Activated T-helper 1 cell treated with anti-CD3 and anti-CD28 coated beads, Interleukin-12 subunit alpha, Interleukin-12 subunit beta, Interleukin-2, Interleukin-4 antibody, amounts not matched to agents 30 ng/mL and 10 ng/mL and 1 ng/mL, durations not matched to agents 14 hours and 24 hours and 36 hours (primary cell): ENCODE measurements around the gene PIMREG. TPM values are rescaled to one million over a fixed set of nuclear protein-coding genes. Genes with fewer than 3 reads are reported as not detected.

ENCODE experiments used
- DNase-seq: peaks from one replicate; pipeline ENCODE4 v3.0.0; 2021; ENCODE audit warnings: low spot score
- H3K27ac Mint-ChIP-seq: one replicate; pipeline ENCODE4 v1.8.0; 2021; ENCODE audit warnings: mild to moderate bottlenecking, mixed read lengths
- H3K27me3 Mint-ChIP-seq: one replicate; pipeline ENCODE4 v1.8.0; 2022; ENCODE audit warnings: mild to moderate bottlenecking, moderate library complexity, mixed read lengths; ENCODE audit not compliant: insufficient read depth
- H3K36me3 Mint-ChIP-seq: one replicate; pipeline ENCODE4 v1.8.0; 2021; ENCODE audit warnings: low read depth, mixed read lengths
- H3K4me1 Mint-ChIP-seq: one replicate; pipeline ENCODE4 v1.8.0; 2021; ENCODE audit warnings: low read depth, mixed read lengths
- H3K4me3 Mint-ChIP-seq: one replicate; pipeline ENCODE4 v1.8.0; 2021; ENCODE audit warnings: mild to moderate bottlenecking, moderate library complexity, mixed read lengths
- H3K9me3 Mint-ChIP-seq: one replicate; pipeline ENCODE4 v1.8.0; 2021; ENCODE audit warnings: mixed read lengths
- intact Hi-C: fragments of 100-400 bp; cut with micrococcal nuclease; formaldehyde crosslinking; loops from one replicate; pipeline ENCODE4 v1.15.1; 2024
- total RNA-seq: library from RNA; stranded (reverse); gene quantifications from 2 replicates; pipeline ENCODE4 v1.2.3, GENCODE V29; 2022

Gene PIMREG
- total RNA-seq, 1 donor from 2014 or later: 6.8 TPM

GRCh38 chr17:6470751-6471521 lies 26.7 kb downstream of the PIMREG start:
- Mint-ChIP-seq H3K4me1 (no peaks in the 10 kb centered on the region), H3K36me3 (no peaks in the 10 kb centered on the region), H3K4me3 (no peak overlapping the region), H3K27ac (no peak overlapping the region), H3K9me3 (no peaks in the 10 kb centered on the region), H3K27me3 (peaks cover 2% of the 10 kb centered on the region)
- DNase-seq: no peak
- intact Hi-C loops: loop anchor here (5.0 kb wide), 1 partner anchor 286 kb away; the partner anchor contains the start of gene XAF1

GRCh38 chr17:6471531-6472465 lies 27.5 kb downstream of the PIMREG start:
- H3K9me3 Mint-ChIP-seq: no peaks in the 10 kb centered on the region
- intact Hi-C loops: loop anchor here (2.0 to 5.0 kb wide), 2 partner anchors 169 to 286 kb away; partner anchors contain the start of genes KIAA0753, TXNDC17 and XAF1
- H3K27ac Mint-ChIP-seq: no peak overlapping the region
- DNase-seq: no peak
- no peaks in the 10 kb centered on the region for H3K36me3 Mint-ChIP-seq
- H3K27me3 Mint-ChIP-seq: no peaks in the 10 kb centered on the region
- H3K4me3 Mint-ChIP-seq: no peak overlapping the region
- H3K4me1 Mint-ChIP-seq: no peaks in the 10 kb centered on the region

- Mint-ChIP-seq H3K4me1 (no peaks in the 10 kb centered on the region), H3K27me3 (no peaks in the 10 kb centered on the region), H3K27ac (no peak overlapping the region), H3K9me3 (no peaks in the 10 kb centered on the region), H3K4me3 (no peak overlapping the region), H3K36me3 (no peaks in the 10 kb centered on the region)
- DNase-seq: no peak
- intact Hi-C loops: loop anchor here (2.0 to 5.0 kb wide), 2 partner anchors 168 to 285 kb away; partner anchors contain the start of genes KIAA0753, TXNDC17 and XAF1
Measured at GRCh38 chr17:6472517-6472916, 28.3 kb downstream of the PIMREG start.

GRCh38 chr17:6473128-6473767 lies 29.0 kb downstream of the PIMREG start:
- peak; percentile 57 for DNase-seq
- H3K27me3 Mint-ChIP-seq: no peaks in the 10 kb centered on the region
- no peak overlapping the region for H3K4me3 Mint-ChIP-seq
- no peaks in the 10 kb centered on the region for H3K4me1 Mint-ChIP-seq
- no peaks in the 10 kb centered on the region for H3K36me3 Mint-ChIP-seq
- intact Hi-C loops: loop anchor here (1.0 to 5.0 kb wide), 4 partner anchors 102 to 284 kb away; partner anchors contain the start of genes C17orf100, KIAA0753, MED31 and TXNDC17
- H3K9me3 Mint-ChIP-seq: no peaks in the 10 kb centered on the region
- no peak overlapping the region for H3K27ac Mint-ChIP-seq

- H3K4me1 Mint-ChIP-seq: no peaks in the 10 kb centered on the region
- DNase-seq: no peak
- intact Hi-C loops: loop anchor here (5.0 kb wide), 1 partner anchor 283 kb away; the partner anchor contains the start of gene XAF1
- no peak overlapping the region for H3K27ac Mint-ChIP-seq
- H3K27me3 Mint-ChIP-seq: no peaks in the 10 kb centered on the region
- H3K4me3 Mint-ChIP-seq: no peak overlapping the region
- H3K9me3 Mint-ChIP-seq: no peaks in the 10 kb centered on the region
- H3K36me3 Mint-ChIP-seq: no peaks in the 10 kb centered on the region
Measured at GRCh38 chr17:6474376-6474775, 30.1 kb downstream of the PIMREG start.

- no peak for DNase-seq
- intact Hi-C loops: loop anchor here (5.0 kb wide), 1 partner anchor 282 kb away; the partner anchor contains the start of gene XAF1
- no peak overlapping the region for H3K4me3 Mint-ChIP-seq
- H3K36me3 Mint-ChIP-seq: no peaks in the 10 kb centered on the region
- no peaks in the 10 kb centered on the region for H3K9me3 Mint-ChIP-seq
- H3K27me3 Mint-ChIP-seq: no peaks in the 10 kb centered on the region
- H3K4me1 Mint-ChIP-seq: no peaks in the 10 kb centered on the region
- no peak overlapping the region for H3K27ac Mint-ChIP-seq
Measured at GRCh38 chr17:6474906-6475305, 30.7 kb downstream of the PIMREG start.

GRCh38 chr17:6475411-6475810 lies 31.2 kb downstream of the PIMREG start:
- Mint-ChIP-seq H3K27me3 (no peaks in the 10 kb centered on the region), H3K36me3 (no peaks in the 10 kb centered on the region), H3K4me1 (no peaks in the 10 kb centered on the region), H3K4me3 (no peak overlapping the region), H3K27ac (no peak overlapping the region), H3K9me3 (no peaks in the 10 kb centered on the region)
- intact Hi-C loops: no loop called here
- DNase-seq: no peak

- no peaks in the 10 kb centered on the region for H3K27me3 Mint-ChIP-seq
- H3K27ac Mint-ChIP-seq: no peak overlapping the region
- DNase-seq: no peak
- no peaks in the 10 kb centered on the region for H3K4me1 Mint-ChIP-seq
- no peaks in the 10 kb centered on the region for H3K9me3 Mint-ChIP-seq
- H3K36me3 Mint-ChIP-seq: no peaks in the 10 kb centered on the region
- intact Hi-C loops: no loop called here
- no peak overlapping the region for H3K4me3 Mint-ChIP-seq
Measured at GRCh38 chr17:6476076-6476809, 32.0 kb downstream of the PIMREG start.

- no peak for DNase-seq
- intact Hi-C loops: no loop called here
- Mint-ChIP-seq H3K9me3 (no peaks in the 10 kb centered on the region), H3K4me1 (no peaks in the 10 kb centered on the region), H3K27ac (no peak overlapping the region), H3K36me3 (no peaks in the 10 kb centered on the region), H3K27me3 (no peaks in the 10 kb centered on the region), H3K4me3 (no peak overlapping the region)
Measured at GRCh38 chr17:6476810-6477179, 32.5 kb downstream of the PIMREG start.

- H3K4me3 Mint-ChIP-seq: no peak overlapping the region
- H3K36me3 Mint-ChIP-seq: no peaks in the 10 kb centered on the region
- H3K27me3 Mint-ChIP-seq: peaks cover 3% of the 10 kb centered on the region
- H3K4me1 Mint-ChIP-seq: no peaks in the 10 kb centered on the region
- DNase-seq: no peak
- H3K9me3 Mint-ChIP-seq: no peaks in the 10 kb centered on the region
- H3K27ac Mint-ChIP-seq: no peak overlapping the region
- intact Hi-C loops: no loop called here
Measured at GRCh38 chr17:6477831-6478383, 33.7 kb downstream of the PIMREG start.

GRCh38 chr17:6478486-6478885 lies 34.2 kb downstream of the PIMREG start:
- H3K36me3 Mint-ChIP-seq: no peaks in the 10 kb centered on the region
- no peak overlapping the region for H3K27ac Mint-ChIP-seq
- no peaks in the 10 kb centered on the region for H3K9me3 Mint-ChIP-seq
- H3K27me3 Mint-ChIP-seq: peaks cover 3% of the 10 kb centered on the region
- H3K4me1 Mint-ChIP-seq: no peaks in the 10 kb centered on the region
- no peak overlapping the region for H3K4me3 Mint-ChIP-seq
- intact Hi-C loops: no loop called here
- no peak for DNase-seq
